Kidney epithelial cell (primary cell): ENCODE results near the gene CHN1. TPM values are rescaled to one million over a fixed set of nuclear protein-coding genes. Genes with fewer than 3 reads are reported as not detected.

Experiments used
- DNase-seq: peaks from one replicate; pipeline ENCODE4 v3.0.0-alpha.2; 2010; ENCODE audit warnings: low read depth
- H3K27me3 ChIP-seq: 2 replicates; pipeline ENCODE4 v1.6.0; 2011; ENCODE audit warnings: low read length; ENCODE audit not compliant: control insufficient read depth, insufficient read depth
- H3K36me3 ChIP-seq: 2 replicates; pipeline ENCODE4 v1.5.1; 2011; ENCODE audit warnings: low read length; ENCODE audit not compliant: control insufficient read depth, insufficient read depth
- H3K4me3 ChIP-seq: 2 replicates; pipeline ENCODE4 v1.5.1; 2011; ENCODE audit warnings: low read depth, mild to moderate bottlenecking, control low read depth, low read length
- total RNA-seq: library from RNA; depleted of rRNA; stranded (reverse); fragments of >200 nt; gene quantifications from 2 replicates; pipeline ENCODE4 v1.2.3, GENCODE V29; 2015
- TF ChIP-seq, protein P1 (sequence below): IDR thresholded peaks from 2 replicates; pipeline ENCODE4 v1.5.1; 2011; ENCODE audit warnings: mild to moderate bottlenecking, moderate library complexity, low read length, control low read depth, inconsistent platforms; ENCODE audit not compliant: insufficient read depth, poor library complexity, severe bottlenecking

CHN1 gene
- total RNA-seq, 1 donor from 2014 or later, result 19.3 TPM

DNA sequence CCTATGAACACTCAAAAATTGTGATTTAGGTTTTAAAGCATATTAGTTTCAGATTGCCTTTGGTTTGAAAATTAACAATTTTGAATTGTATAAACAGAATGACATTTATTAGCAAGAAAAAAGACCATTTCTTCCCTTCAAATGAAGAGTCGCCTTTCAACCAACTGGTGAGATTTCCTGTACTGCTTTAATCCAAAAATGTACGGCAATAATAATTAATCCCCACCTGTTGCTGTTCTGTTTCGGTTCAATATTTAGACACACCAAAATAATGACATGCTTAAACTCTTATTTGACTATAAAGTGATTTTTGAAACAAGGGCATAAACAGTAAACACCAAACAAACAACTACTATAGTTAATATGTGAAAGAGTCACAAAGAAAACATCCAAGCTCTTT is 39.6 kb downstream of the CHN1 start:
- TF ChIP-seq, protein P1, sequence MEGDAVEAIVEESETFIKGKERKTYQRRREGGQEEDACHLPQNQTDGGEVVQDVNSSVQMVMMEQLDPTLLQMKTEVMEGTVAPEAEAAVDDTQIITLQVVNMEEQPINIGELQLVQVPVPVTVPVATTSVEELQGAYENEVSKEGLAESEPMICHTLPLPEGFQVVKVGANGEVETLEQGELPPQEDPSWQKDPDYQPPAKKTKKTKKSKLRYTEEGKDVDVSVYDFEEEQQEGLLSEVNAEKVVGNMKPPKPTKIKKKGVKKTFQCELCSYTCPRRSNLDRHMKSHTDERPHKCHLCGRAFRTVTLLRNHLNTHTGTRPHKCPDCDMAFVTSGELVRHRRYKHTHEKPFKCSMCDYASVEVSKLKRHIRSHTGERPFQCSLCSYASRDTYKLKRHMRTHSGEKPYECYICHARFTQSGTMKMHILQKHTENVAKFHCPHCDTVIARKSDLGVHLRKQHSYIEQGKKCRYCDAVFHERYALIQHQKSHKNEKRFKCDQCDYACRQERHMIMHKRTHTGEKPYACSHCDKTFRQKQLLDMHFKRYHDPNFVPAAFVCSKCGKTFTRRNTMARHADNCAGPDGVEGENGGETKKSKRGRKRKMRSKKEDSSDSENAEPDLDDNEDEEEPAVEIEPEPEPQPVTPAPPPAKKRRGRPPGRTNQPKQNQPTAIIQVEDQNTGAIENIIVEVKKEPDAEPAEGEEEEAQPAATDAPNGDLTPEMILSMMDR, result no peak
- no peak overlapping the region for H3K4me3 ChIP-seq
- H3K27me3 ChIP-seq, result no peaks in the 10 kb centered on the region
- DNase-seq, result no peak
- H3K36me3 ChIP-seq, result no peaks in the 10 kb centered on the region

DNA sequence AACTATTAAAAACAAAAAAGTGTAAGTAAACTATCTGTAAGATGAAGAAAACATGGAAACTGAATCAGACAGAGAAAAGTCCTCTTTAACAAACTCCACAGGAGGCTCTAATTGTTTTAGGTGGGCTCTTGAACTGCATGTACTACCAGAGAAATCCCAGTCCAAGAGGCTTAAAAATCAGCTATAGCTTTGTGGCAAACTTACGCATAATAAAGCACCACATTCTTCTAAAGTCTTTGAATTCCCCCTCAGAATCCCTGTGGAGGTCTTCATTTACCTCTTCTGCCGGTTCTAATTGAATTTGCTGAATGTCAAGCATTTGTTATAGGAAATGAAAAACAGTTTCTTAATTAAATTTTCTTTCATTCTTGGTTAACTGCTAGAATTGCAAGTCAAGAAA is 40.8 kb downstream of the CHN1 start:
- Histone ChIP-seq H3K27me3 (no peaks in the 10 kb centered on the region), H3K36me3 (no peaks in the 10 kb centered on the region), H3K4me3 (no peak overlapping the region)
- TF ChIP-seq, protein P1, result no peak
- no peak for DNase-seq

DNA sequence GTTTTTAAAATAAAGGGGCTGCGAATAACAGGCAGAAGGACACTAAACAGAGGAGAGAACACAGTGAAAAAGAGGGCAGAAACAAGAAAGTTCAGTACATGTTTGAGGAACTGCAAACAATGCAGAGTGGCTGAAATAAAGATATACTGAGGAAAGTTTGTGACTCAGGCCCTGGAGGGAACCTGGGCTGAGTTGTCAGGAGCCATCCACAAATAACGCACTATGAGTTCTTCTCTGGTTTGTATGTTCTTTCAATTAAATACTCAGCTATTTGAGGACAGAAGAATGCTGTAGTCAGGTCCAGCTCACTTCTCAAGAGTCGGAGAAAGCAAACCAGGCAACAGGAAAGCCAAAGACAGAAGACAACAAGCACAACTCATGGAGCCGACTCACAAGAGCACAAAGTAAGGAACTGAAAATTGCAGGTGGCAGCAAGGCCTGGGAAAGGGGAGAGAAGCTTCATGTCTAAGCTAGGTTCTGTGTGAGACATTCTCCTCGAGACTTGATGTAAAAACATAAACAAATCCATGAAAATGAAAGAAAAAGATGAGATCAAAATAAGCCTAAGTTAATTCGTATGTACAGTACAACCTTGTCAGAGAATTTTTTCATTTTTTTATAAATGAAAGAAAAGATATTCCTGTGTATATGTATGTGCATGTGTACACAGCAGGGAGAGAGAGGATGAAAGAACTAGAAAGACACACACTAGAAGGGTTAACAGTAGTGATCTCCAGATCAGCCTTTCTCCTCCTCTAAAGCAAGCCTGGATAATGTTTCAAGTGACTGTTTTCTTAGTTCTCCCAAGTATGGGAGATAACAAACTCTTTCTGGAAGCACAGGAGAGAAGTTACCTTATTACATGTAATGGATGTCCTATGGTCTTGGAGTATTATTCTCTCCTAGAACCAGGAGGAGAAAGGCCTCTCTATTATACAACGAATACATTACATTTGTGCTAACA is 41.5 kb downstream of the CHN1 start:
- no peaks in the 10 kb centered on the region for H3K36me3 ChIP-seq
- no peak for DNase-seq
- H3K27me3 ChIP-seq, result no peaks in the 10 kb centered on the region
- TF ChIP-seq, protein P1, result no peak
- no peak overlapping the region for H3K4me3 ChIP-seq

DNA sequence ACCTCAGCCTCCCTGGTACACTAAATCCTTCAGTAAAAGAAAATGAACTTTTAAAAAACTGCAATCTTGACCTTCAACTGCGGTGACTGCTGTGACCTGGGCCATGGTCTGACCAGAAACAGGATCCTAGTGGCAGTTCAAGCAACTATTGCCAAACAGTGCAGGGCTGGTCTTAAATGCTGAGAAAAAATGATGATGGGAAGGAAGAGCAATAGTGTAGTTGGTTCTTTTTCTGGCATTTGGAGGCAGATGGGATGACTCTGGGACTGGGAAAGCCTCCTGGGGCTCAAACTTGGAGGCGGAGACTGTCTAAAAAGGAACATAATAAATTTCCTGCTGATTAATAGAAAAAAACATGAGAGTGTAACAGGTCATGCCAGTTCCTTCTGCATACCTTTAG is 45.4 kb downstream of the CHN1 start:
- no peaks in the 10 kb centered on the region for H3K27me3 ChIP-seq
- DNase-seq, result no peak
- TF ChIP-seq, protein P1, result no peak
- no peak overlapping the region for H3K4me3 ChIP-seq
- no peaks in the 10 kb centered on the region for H3K36me3 ChIP-seq

DNA sequence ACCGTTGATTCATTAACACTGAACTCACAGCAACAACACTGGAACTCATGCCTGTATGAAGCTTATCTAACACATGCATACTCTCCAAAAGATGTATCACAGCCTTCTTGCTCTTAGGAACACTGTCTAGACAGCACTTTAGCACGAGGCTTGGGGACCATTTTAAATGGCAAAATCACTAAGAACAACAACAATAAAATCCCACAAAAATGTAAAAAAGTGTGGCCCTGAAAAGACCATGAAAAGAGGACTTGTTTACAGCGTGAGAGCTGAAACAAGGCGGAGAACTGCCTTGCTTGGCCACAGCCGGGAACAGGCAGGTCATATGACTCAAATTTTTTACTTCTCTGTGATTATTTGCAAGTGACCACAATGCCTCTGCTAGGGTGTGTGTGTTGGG is 48.1 kb downstream of the CHN1 start:
- DNase-seq, result no peak
- Histone ChIP-seq H3K4me3 (no peak overlapping the region), H3K27me3 (no peaks in the 10 kb centered on the region), H3K36me3 (no peaks in the 10 kb centered on the region)
- TF ChIP-seq, protein P1, result no peak
